GM13977 (cell line): Measurements from ENCODE around the gene FPR2.
A peak's percentile ranks its signal among the peaks of the same experiment; 100 is the strongest.
"Not testable (repeated sequence)": the region's sequence is repeated elsewhere in the genome, so short reads cannot be mapped to it uniquely, and the experiment has no call there.

Experiments used
- DNase-seq: peaks from one replicate; pipeline ENCODE4 v3.0.0; 2012; ENCODE audit warnings: low spot score
- in situ Hi-C: fragments of 300-500 bp; cut with MboI; formaldehyde crosslinking; loops from one replicate; pipeline ENCODE4 v1.12.0; 2022; ENCODE audit warnings: low sequenced_read_pairs, low pct_unique_long_range_greater_than_20kb, mixed read lengths, inconsistent platforms; ENCODE audit not compliant: unreplicated experiment
- TF ChIP-seq, protein P1 (sequence below): IDR thresholded peaks from 2 replicates; pipeline ENCODE4 v1.5.1; 2012; ENCODE audit warnings: mild to moderate bottlenecking, control low read depth; ENCODE audit not compliant: insufficient read depth; ENCODE audit errors: extremely low read depth, missing control alignments

FPR2 gene

DNA sequence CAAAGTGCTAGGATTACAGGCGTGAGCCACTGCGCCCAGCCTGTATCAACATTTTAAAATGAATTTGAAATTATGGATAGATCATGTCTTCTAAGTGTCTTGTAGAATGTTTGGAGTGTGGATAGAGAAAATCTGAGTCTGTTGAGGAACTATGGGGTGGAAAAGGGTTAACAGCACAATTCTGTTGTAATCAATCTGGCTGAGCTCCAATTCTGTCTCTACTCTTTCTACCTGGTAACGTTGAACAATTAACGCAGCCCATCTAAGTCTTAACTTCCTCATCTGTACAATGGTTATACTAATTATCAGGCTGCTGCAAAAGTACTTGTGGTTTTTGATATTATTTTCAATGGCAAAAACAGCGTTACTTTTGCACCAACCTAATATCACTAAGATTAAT lies 4.1 kb downstream of the FPR2 start:
- in situ Hi-C loops = no loop called here
- DNase-seq = no peak
- TF ChIP-seq, protein P1, sequence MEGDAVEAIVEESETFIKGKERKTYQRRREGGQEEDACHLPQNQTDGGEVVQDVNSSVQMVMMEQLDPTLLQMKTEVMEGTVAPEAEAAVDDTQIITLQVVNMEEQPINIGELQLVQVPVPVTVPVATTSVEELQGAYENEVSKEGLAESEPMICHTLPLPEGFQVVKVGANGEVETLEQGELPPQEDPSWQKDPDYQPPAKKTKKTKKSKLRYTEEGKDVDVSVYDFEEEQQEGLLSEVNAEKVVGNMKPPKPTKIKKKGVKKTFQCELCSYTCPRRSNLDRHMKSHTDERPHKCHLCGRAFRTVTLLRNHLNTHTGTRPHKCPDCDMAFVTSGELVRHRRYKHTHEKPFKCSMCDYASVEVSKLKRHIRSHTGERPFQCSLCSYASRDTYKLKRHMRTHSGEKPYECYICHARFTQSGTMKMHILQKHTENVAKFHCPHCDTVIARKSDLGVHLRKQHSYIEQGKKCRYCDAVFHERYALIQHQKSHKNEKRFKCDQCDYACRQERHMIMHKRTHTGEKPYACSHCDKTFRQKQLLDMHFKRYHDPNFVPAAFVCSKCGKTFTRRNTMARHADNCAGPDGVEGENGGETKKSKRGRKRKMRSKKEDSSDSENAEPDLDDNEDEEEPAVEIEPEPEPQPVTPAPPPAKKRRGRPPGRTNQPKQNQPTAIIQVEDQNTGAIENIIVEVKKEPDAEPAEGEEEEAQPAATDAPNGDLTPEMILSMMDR = no peak

DNA sequence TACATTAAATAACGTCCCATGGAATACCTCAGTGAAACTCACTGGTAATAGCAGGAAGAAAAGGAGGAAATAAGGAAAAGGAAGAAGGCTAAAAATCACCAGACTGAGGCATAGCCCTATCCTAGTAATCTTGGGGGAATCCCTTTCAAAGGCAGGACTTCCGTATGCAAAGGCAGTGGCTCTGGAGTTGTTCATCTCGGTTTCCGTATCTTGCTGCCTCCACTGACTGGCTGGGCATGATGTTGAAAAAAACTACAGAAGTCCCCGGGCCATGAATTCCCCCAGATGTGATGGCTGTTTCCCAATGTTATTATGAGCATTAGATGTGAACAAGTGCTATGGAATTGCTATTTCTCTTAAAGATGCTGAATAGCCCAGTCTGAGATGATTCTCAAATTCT lies 5.5 kb downstream of the FPR2 start:
- no peak for DNase-seq
- TF ChIP-seq, protein P1 = no peak
- in situ Hi-C loops = no loop called here

DNA sequence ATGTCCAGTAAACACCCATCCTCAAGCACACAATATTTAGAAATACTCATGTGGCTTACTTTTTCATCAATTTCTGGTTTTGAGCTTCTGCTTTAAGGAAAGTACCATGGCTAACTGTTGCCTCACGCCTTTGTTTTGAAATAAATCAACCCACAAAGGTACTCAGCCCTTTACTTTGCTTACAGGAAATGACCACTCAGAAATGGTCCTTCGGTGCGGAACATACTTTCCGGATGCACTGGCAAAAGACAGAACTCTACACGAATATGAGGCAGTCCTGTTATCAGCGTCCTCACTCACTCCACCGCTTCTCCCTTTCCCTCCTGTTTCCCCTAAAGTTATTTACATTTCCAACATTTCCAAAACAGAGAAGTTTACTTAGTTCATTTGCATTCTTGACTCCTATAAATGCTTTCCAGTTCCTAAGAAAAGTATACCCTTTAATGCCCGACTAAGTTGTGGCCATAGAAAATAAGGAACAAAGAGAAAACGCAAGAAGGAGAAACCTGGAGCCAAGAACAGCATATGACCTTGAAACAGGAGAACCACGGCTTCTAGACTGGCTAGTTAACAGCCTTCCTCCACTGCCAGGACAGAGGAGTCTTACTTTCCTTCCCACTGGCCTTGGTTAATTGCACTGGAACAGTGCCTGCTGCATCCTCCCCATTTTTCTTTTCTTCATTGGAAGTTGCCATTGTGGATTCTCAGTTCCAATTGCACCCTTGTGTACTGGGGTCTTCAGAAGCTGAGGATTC lies 10.6 kb downstream of the FPR2 start:
- in situ Hi-C loops = no loop called here
- DNase-seq = peak; percentile 46

DNA sequence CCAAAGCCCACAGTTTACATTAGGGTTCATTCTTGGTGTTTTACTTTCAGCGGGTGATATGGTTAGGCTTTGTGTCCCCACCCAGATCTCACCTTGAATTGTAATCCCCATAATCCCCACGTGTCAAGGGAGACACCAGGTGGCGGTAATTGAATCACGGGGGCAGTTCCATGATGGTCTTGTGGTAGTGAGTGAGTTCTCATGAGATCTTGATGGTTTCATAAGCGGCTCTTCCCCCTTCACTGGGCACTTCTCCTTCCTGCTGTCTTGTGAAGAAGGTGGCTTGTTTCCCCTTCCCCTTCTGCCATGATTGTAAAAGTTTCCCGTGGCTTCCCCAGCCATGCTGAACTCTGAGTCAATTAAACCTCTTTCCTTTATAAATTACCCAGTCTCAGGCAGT lies 12.0 kb downstream of the FPR2 start:
- TF ChIP-seq, protein P1 = no peak
- in situ Hi-C loops = no loop called here
- no peak for DNase-seq

More for the DNA sequence above, 10.6 kb downstream of the FPR2 start:
- TF ChIP-seq, protein P1 = no peak

DNA sequence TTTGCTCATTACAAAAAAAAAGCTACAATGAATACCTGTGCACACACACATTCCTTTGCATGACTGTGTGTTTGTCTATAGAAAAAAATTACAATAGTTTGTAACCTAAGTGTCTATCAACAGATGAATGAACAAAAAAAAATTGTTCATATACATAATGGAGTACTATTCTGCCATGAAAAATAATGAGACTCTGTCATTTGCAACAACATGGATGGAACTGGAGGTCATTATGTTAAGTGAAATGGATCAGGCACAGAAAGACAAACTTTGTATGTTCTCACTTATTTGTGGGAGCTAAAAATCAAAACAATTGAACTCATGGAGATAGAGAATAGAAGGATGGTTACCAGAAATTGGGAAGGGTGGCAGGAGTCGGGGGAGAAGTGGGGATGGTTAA lies 15.6 kb downstream of the FPR2 start:
- DNase-seq, in situ Hi-C loops: not testable (repeated sequence)

DNA sequence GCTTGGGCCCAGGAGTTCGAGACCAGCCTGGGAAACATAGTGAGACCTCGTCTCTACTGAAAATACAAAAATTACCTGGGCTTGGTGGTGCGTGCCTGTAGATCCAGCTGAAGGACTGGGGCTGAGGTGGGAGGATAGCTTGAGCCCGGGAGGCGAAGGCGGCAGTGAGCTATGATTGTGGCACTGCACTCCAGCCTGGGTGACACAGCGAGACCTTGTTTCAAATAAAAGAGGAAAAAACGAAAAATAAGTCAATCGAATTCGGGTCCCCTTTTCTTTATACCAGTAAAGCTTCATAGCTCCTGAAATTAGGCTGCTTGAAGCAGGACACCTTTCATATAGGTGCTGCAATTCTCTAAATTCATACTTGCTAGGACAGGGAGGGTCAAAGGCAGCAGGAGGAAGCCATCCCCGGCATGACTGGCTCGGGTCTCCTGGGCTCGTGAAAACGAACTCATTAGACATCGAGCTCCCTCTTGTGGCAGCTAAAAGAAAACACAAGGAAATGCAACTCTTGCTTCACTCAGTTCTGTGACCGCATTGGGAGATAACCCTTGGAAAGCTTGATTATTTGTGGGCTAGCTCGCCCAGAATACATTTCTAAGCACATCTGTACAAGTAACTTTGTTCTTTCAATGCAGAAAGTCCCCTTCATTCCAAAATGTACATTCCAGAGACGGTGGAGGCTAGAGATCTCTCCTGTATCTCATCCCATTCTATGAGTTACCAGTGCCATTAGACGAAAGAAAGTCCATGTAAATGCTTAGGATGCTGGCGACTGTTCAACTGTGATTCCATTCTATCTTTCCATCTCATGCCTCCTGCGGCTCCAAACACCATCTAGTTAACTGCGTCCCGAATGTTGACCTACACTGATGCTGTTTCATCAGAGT lies 16.8 kb downstream of the FPR2 start:
- in situ Hi-C loops = no loop called here
- TF ChIP-seq, protein P1 = peak; percentile 75
- DNase-seq = peak; percentile 53

DNA sequence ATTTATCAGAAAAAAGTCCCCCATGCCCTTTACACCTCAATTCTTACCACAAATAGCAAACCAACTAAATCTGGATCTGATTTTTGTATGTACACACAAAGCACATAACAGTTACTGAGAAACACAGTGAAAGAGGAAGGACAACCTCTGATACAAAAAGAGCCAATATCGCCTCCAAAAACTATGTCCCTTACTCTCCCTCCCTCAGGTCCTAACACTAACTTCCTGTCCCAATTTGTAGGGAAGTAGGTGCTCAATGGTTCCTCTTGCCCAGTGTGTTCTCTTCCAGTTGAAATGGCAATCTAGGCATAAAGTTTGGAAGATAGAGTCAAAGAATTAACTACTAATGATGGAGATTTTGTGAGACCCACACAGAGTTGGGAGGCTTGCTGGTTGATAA lies 18.2 kb downstream of the FPR2 start:
- DNase-seq = no peak
- TF ChIP-seq, protein P1 = no peak
- in situ Hi-C loops = no loop called here
